ENCODE data around the gene MBNL3.

DNA sequence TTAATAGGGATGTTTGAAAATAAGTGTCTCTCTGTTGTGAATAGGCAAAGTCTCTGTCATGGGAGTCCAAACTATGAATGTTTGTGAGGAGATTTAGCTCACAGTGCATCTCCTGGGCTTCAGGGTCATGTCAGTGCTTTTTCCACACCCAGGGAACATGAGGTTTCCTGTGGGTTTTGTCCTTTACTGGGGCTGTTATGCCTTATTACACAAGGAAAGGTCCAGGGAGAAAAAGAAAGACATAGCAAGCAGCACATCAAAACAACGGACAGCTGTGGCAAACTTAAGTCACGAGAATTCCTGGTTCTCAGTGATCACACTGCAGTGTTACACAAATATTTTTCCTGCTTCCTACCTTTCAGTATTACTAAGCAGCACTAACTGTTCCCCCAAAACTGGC is 99.4 kb downstream of the MBNL3 start:
- TF ChIP-seq, protein P1, sequence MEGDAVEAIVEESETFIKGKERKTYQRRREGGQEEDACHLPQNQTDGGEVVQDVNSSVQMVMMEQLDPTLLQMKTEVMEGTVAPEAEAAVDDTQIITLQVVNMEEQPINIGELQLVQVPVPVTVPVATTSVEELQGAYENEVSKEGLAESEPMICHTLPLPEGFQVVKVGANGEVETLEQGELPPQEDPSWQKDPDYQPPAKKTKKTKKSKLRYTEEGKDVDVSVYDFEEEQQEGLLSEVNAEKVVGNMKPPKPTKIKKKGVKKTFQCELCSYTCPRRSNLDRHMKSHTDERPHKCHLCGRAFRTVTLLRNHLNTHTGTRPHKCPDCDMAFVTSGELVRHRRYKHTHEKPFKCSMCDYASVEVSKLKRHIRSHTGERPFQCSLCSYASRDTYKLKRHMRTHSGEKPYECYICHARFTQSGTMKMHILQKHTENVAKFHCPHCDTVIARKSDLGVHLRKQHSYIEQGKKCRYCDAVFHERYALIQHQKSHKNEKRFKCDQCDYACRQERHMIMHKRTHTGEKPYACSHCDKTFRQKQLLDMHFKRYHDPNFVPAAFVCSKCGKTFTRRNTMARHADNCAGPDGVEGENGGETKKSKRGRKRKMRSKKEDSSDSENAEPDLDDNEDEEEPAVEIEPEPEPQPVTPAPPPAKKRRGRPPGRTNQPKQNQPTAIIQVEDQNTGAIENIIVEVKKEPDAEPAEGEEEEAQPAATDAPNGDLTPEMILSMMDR (IDR thresholded peaks at IDR 0.05; ENCODE audit: insufficient read depth, low read length, poor library complexity, severe bottlenecking), result no peak
- no peak for TF ChIP-seq EZH2phosphoT487 (conservative IDR thresholded peaks at IDR 0.05; ENCODE audit: low read length)

Measured in SU-DHL-6 (cell line).